Effector memory CD8-positive, alpha-beta T cell (primary cell): ENCODE results near the gene SDC3.

Experiments used
- ATAC-seq: fragments of 150-1000 bp; cut with Tn5 transposase; replicated peaks from 2 replicates; pipeline ENCODE4 v1.10.0; 2021; ENCODE audit warnings: mild to moderate bottlenecking, moderate library complexity
- DNase-seq, 3 experiments: peaks; one replicate each; pipeline ENCODE4 v3.0.0; 2021
- H3K27ac Mint-ChIP-seq, 2 donors: one replicate each; pipeline ENCODE4 v1.8.0; 2022; ENCODE audit warnings: mild to moderate bottlenecking in 2 of 2, mixed read lengths in 2 of 2, moderate library complexity in 2 of 2
- H3K27me3 Mint-ChIP-seq, 2 donors: one replicate each; pipeline ENCODE4 v1.8.0; 2022; ENCODE audit warnings: mixed read lengths in 2 of 2
- H3K36me3 Mint-ChIP-seq: one replicate; pipeline ENCODE4 v1.8.0; 2022; ENCODE audit warnings: mild to moderate bottlenecking, moderate library complexity, mixed read lengths; ENCODE audit not compliant: insufficient read depth
- H3K4me1 Mint-ChIP-seq, 2 donors: one replicate each; pipeline ENCODE4 v1.8.0; 2022; ENCODE audit warnings: low read depth in 2 of 2, mixed read lengths in 2 of 2
- H3K4me3 Mint-ChIP-seq, 2 donors: one replicate each; pipeline ENCODE4 v1.8.0; 2022; ENCODE audit warnings: mild to moderate bottlenecking in 2 of 2, mixed read lengths in 2 of 2, moderate library complexity in 2 of 2
- H3K9me3 Mint-ChIP-seq, 2 donors: one replicate each; pipeline ENCODE4 v1.8.0; 2022; ENCODE audit warnings: mixed read lengths in 2 of 2

Gene SDC3

DNA sequence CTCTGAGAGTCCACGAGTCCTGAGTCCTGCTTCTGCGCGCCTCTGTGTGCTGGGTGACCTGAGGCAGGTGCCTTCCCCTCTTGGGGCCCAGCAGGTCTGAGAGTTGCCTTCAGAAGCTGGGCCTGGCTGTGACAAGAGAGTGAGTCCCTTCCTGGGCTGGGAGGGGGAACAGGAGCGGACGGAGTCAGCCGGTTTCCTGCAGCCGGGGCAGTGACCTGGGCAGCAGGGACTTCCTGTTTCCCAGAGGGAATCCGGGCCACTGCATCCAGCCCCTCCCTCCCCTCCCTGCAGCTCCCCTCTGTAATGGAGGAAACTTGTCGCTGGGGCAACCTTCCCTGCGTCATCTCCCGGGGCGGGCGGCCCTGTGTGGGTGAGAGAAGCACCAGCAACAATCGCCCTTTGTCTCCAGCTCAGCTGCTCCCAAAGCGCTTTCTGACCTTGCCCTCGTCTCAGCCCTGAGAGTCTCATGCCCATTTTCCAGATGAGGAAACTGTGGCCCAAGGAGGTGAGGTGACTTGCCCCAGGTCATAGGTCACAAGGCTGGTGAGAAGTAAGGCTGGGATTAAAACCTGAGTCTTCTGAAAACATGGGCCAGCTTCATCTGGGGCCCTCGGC lies 61.1 kb downstream of the SDC3 start:
- Mint-ChIP-seq H3K4me3 (no peak overlapping the region), H3K4me1 (peaks cover 0 to 6% of the 10 kb centered on the region in 2 donors), H3K27me3 (peaks cover 70 to 88% of the 10 kb centered on the region in 2 donors), H3K9me3 (no peaks in the 10 kb centered on the region), H3K36me3 (no peaks in the 10 kb centered on the region), H3K27ac (no peak overlapping the region)
- DNase-seq (no peak), ATAC-seq (no peak)

DNA sequence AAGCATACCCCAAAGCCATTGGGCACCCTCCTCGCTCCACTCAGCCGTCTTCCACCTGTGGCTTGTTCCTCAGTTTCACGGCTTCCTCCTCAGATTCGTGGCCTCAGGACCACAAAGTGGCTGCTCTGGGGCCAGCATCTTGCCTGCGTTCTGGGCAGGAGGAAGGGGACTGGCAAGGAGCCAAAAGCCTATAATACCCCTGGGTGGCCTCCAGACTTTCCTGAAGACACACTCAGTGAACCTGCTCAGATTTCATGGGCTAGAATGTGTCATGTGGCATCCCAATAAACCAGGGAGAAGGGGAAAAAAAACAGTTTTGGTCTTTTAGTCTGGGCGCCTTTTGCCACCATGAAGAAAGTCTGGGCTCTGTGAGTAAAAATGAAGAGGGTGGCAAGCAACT lies 62.0 kb downstream of the SDC3 start:
- Mint-ChIP-seq H3K36me3 (no peaks in the 10 kb centered on the region), H3K4me3 (no peak overlapping the region), H3K4me1 (peaks cover 0 to 6% of the 10 kb centered on the region in 2 donors), H3K27me3 (peaks cover 77 to 91% of the 10 kb centered on the region in 2 donors), H3K27ac (no peak overlapping the region), H3K9me3 (no peaks in the 10 kb centered on the region)
- DNase-seq (no peak), ATAC-seq (no peak)

DNA sequence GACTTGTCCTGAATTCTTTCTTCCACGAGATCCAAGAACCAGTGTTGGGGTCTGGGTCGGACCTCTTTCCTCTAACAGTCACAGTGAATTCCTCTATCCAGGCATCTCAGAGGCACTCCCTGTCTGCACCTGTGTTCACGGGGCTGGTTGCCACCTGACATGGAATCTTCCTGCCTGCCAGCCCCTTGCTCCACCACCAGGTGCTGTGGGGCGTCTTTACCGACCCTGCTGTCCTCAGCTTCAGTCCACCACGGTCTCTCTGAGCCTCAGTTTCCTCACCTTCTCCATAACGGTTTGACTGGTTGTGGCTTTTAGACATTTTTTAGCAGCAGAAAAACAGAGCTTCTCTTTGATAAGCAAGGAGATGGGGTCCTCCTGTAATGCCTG lies 62.7 kb downstream of the SDC3 start:
- no peak overlapping the region for H3K27ac Mint-ChIP-seq
- ATAC-seq = no peak
- no peak overlapping the region for H3K4me3 Mint-ChIP-seq
- peaks cover 0 to 6% of the 10 kb centered on the region in 2 donors for H3K4me1 Mint-ChIP-seq
- no peaks in the 10 kb centered on the region for H3K9me3 Mint-ChIP-seq
- peaks cover 82 to 97% of the 10 kb centered on the region in 2 donors for H3K27me3 Mint-ChIP-seq
- H3K36me3 Mint-ChIP-seq = no peaks in the 10 kb centered on the region
- no peak for DNase-seq

DNA sequence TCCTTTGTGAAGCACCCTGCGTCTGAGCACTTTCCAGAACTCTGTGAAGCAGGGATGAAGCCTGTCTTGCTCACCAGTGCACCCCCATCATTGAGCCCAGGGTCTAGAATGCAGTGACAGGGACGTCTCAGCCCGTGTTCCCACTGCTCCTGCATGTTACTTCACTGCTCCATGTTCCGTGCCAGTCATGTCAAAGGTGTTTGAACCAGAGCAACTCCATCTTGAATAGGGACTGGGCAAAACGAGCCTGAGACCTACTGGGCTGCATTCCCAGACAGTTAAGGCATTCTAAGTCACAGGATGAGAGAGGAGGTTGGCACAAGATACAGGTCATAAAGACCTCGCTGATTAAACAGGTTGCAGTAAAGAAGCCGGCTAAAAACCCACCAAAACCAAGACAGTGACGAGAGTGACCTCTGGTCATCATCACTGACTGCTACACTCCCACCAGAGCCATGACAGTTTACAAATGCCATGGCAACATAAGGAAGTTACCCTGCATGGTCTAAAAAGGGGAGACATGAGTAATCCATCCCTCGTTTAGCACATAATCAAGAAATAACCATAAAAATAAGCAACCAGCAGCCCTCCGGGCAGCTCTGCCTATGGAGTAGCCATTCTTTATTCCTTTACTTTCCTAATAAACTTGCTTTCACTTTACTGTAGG lies 63.2 kb downstream of the SDC3 start:
- H3K27ac Mint-ChIP-seq = no peak overlapping the region
- H3K36me3 Mint-ChIP-seq = no peaks in the 10 kb centered on the region
- no peak overlapping the region for H3K4me3 Mint-ChIP-seq
- peaks cover 0 to 6% of the 10 kb centered on the region in 2 donors for H3K4me1 Mint-ChIP-seq
- peaks cover 78 to 100% of the 10 kb centered on the region in 2 donors for H3K27me3 Mint-ChIP-seq
- ATAC-seq (no peak), DNase-seq (no peak)
- no peaks in the 10 kb centered on the region for H3K9me3 Mint-ChIP-seq

DNA sequence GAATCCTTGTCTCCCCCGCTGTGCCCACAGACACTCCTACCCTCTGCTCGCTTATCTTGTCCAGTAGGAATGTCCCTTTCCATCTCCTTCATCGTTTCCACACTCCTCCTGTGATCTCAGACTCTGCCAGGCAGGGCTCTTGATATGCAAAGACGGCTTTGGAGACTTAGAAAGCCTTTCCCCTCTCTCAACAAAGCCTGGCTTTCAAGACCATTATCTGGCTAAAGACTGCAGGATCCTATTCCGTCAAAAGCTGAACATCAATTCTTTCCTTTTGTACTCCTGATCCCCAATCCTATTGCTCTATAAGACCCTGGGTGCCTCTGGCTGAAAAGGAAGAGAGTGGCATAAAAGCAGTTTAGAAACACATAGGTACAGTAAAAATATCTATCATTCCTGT lies 63.9 kb downstream of the SDC3 start:
- Mint-ChIP-seq H3K27me3 (peaks cover 74 to 100% of the 10 kb centered on the region in 2 donors), H3K4me1 (peaks cover 0 to 4% of the 10 kb centered on the region in 2 donors), H3K4me3 (no peak overlapping the region), H3K9me3 (peaks cover 0 to under 1% of the 10 kb centered on the region in 2 donors), H3K27ac (no peak overlapping the region), H3K36me3 (no peaks in the 10 kb centered on the region)
- ATAC-seq = no peak
- no peak for DNase-seq

DNA sequence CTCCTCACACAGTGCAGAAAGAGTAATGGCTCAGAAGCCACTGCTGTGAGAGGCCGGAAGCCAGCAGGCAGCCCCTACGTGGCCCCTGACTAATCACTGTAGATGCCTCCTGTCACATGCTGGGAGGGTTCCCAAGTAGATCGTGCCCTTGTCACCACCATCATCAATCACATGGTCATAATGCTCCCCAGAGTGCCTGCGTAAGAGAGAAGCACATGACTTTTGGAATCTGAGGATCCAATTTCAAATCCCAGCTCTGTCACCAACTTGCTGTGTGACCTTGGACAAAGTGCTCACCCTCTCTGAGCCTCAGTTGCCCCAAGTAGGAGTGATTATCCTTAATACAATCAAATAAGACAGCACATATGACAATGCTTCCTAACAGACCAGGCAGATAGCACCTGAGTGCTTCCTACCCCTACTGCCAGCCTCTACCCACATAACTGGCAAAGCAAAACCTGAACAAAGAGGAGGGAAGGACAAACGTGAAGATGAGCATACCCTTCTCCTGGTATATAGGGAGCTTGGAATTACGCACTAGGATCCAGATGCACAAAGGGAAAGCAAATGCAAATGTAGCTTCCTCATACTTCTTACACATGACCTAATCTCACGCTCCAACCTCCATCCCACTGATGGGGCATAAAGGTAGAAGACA lies 65.7 kb downstream of the SDC3 start:
- no peak overlapping the region for H3K4me3 Mint-ChIP-seq
- peaks cover 66 to 97% of the 10 kb centered on the region in 2 donors for H3K27me3 Mint-ChIP-seq
- peaks cover 0 to 3% of the 10 kb centered on the region in 2 donors for H3K9me3 Mint-ChIP-seq
- H3K36me3 Mint-ChIP-seq = no peaks in the 10 kb centered on the region
- ATAC-seq = no peak
- H3K27ac Mint-ChIP-seq = no peak overlapping the region
- peaks cover 0 to 4% of the 10 kb centered on the region in 2 donors for H3K4me1 Mint-ChIP-seq
- DNase-seq = no peak

DNA sequence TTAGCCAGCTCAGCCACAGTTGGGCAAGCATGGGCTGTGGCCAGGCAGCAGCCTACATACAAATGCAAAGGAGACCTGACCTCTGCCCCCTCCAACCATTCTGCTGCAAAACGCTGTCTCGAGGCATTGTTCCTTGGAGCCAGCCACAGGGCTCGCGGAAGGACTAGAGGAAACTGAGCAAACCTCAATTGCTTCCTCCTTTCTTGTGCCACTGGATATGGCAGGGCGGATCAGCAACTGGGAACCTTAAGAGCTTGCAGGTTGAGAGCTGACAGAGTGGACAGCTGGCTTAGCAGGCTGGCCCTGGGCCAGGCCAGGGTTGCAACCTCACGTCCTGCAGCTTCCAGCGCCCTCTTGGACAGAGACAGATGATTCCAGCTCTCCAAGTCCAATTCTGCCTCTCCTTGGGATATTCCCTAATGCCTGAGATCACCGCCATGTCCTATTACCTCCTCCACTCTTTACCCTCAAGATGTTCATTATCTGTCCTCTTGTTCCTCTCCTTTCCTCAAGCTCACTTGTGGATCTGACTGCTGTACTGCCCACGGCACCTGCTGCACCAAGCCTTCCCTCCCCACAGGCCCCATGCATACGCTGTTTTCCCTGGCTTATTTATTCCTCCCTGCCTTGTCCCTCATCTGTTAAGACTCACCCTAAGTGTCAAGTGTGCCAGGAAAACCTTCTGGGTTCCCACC lies 67.5 kb downstream of the SDC3 start:
- Mint-ChIP-seq H3K9me3 (peaks cover 0 to 3% of the 10 kb centered on the region in 2 donors), H3K4me3 (no peak overlapping the region), H3K4me1 (peaks cover 0 to 4% of the 10 kb centered on the region in 2 donors), H3K27me3 (peaks cover 56 to 86% of the 10 kb centered on the region in 2 donors), H3K36me3 (no peaks in the 10 kb centered on the region), H3K27ac (no peak overlapping the region)
- ATAC-seq (no peak), DNase-seq (no peak)

DNA sequence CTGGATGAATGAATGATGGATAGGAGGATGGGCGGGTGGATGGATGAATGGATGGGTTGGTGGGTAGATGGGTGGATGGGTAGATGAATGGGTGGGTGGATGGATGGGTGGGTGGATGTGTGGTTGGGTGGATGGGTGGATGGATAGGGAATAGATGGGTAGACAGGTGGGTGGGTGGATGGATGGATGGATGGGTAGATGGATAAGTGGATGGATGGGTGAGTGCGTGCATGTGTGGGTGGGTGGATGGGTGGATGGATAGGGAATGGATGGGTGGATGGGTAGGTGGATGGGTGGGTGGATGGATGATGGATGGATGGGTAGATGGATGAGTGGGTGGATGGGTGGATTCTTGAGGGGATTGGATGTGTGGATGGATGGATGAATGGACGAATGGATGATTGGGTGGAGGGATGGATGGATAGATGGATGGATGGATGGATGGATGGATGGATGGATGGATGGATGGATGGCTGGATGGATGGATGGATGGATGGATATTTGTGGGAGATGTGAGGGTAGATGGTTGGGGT lies 68.7 kb downstream of the SDC3 start:
- Mint-ChIP-seq H3K27me3 (peaks cover 44 to 75% of the 10 kb centered on the region in 2 donors), H3K27ac (no peak overlapping the region), H3K4me3 (no peak overlapping the region), H3K4me1 (no peaks in the 10 kb centered on the region), H3K9me3 (peaks cover 0 to 3% of the 10 kb centered on the region in 2 donors), H3K36me3 (no peaks in the 10 kb centered on the region)
- DNase-seq (no peak), ATAC-seq (no peak)

DNA sequence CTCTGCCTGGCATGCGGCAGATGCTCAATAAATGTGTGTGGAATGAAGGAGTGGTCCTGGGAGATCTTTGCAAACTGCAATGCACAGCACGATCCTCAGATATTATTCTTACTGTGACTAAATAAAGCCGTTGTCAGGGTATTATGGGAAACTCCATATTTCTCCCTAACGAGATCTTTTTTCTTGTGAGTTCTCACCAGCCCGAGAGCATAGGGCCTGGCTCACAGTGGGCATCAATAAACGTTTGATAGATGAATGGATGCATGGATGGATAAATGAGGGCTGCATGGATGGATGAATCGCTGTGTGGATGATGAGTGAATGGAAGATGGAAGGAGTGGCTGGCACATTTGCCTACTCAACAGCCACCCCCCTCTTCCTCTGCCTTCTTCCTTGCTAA lies 69.6 kb downstream of the SDC3 start:
- DNase-seq (no peak), ATAC-seq (no peak)
- no peaks in the 10 kb centered on the region for H3K36me3 Mint-ChIP-seq
- H3K9me3 Mint-ChIP-seq = peaks cover 0 to 3% of the 10 kb centered on the region in 2 donors
- peaks cover 35 to 66% of the 10 kb centered on the region in 2 donors for H3K27me3 Mint-ChIP-seq
- no peaks in the 10 kb centered on the region for H3K4me1 Mint-ChIP-seq
- no peak overlapping the region for H3K4me3 Mint-ChIP-seq
- H3K27ac Mint-ChIP-seq = no peak overlapping the region

DNA sequence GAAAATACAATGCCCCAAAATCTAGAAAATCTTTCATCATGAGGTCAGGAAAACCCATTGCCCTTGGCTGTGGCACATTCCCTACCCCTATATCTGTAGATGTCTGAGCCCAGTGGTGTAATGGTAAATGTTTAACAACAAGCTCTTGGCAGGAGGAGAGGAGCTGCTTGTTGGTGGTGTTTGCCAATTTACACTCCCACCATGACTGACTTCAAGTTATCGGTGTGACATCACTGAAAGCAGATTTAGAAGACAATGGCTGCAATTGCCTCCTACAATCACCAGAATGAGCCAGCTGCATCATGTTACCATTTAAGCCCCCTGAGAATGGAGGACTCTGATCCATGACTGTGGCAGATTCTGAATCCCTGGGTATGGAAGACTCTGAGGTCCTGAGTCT lies 70.9 kb downstream of the SDC3 start:
- no peak for DNase-seq
- H3K27me3 Mint-ChIP-seq = peaks cover 28 to 52% of the 10 kb centered on the region in 2 donors

DNA sequence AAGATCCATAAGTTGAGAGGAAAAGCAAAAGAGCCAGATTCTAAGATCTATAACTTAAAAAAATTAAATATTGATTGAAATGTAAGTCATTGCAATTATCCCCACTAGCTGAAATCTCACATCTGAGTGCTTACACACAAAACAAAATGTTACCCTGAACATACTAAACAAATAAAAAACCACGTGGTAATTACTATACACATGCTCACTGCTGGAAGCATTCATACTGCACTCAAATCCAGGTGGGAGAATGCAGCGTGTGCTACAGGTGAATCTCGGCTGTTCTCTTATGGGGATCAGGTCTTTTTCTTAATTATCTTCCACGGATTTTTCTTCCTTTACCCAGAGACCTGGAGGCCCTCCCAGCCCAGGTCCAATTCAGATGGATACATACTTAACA lies 74.3 kb downstream of the SDC3 start:
- Mint-ChIP-seq H3K4me3 (no peak overlapping the region), H3K27me3 (peaks cover 26 to 43% of the 10 kb centered on the region in 2 donors), H3K9me3 (no peaks in the 10 kb centered on the region), H3K27ac (no peak overlapping the region), H3K4me1 (no peaks in the 10 kb centered on the region), H3K36me3 (no peaks in the 10 kb centered on the region)
- ATAC-seq (no peak), DNase-seq (no peak)

More for the DNA sequence above, 70.9 kb downstream of the SDC3 start:
- H3K9me3 Mint-ChIP-seq = peaks cover 0 to 3% of the 10 kb centered on the region in 2 donors
- no peaks in the 10 kb centered on the region for H3K4me1 Mint-ChIP-seq
- no peak for ATAC-seq
- H3K4me3 Mint-ChIP-seq = no peak overlapping the region
- H3K27ac Mint-ChIP-seq = no peak overlapping the region
- no peaks in the 10 kb centered on the region for H3K36me3 Mint-ChIP-seq

DNA sequence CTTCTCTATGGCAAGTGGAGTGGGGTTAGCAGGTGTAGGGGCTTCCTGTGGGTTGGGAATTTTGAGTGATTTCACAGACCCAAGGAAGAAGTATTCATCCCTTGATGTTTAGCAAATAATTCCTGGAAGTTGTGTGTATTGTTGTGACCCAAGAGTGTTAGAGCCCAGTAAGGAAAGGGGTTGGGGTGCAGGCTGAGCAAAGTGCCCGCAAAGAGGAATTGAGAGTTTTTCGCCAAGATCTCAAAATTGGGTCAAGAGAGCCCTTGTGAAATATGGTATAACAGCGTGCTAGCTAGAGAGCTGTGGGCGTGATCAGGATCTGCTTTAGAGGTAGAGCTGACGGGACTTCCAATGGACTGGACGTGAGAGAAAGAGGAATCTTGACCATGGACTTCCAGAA lies 78.0 kb downstream of the SDC3 start:
- Mint-ChIP-seq H3K27me3 (peaks cover 37 to 50% of the 10 kb centered on the region in 2 donors), H3K9me3 (no peaks in the 10 kb centered on the region), H3K4me1 (peaks cover 0 to 6% of the 10 kb centered on the region in 2 donors), H3K27ac (no peak overlapping the region), H3K36me3 (no peaks in the 10 kb centered on the region), H3K4me3 (no peak overlapping the region)
- DNase-seq = no peak
- ATAC-seq = no peak

DNA sequence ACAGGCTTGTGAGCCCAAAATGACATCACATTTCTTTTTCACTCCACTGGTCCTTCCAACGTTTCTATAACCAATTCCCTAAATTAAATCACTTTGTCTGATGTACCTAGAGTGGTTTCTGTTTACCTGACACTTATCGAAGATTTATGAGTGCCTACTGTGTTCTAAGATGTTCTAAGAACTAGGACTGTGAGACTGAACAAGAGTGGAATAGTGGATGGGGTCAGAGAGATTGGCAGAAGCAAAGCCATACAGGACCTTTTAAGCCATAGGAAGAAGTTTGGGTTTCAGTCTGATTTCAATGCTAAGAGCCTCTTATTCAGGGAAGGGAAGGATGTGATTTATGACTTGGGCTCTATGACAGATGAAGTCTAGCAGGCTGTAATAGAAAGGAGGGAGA lies 78.7 kb downstream of the SDC3 start:
- peaks cover 6 to 12% of the 10 kb centered on the region in 2 donors for H3K4me1 Mint-ChIP-seq
- peaks cover 44 to 56% of the 10 kb centered on the region in 2 donors for H3K27me3 Mint-ChIP-seq
- H3K4me3 Mint-ChIP-seq = no peak overlapping the region
- H3K9me3 Mint-ChIP-seq = no peaks in the 10 kb centered on the region
- H3K36me3 Mint-ChIP-seq = no peaks in the 10 kb centered on the region
- DNase-seq (no peak), ATAC-seq (no peak)
- no peak overlapping the region for H3K27ac Mint-ChIP-seq
